GM21786 (cell line): ENCODE results near the gene RNF126.
"Not testable (repeated sequence)": the region's sequence is repeated elsewhere in the genome, so short reads cannot be mapped to it uniquely, and the experiment has no call there.

Experiments used
- ATAC-seq: cut with Tn5 transposase; IDR thresholded peaks from one replicate; pipeline ENCODE4 v1.9.1; 2021; ENCODE audit not compliant: unreplicated experiment

RNF126 gene

GRCh38 chr19:662962-663681, at the start of gene RNF126:
TSS of gene RNF126 (minus strand) at chr19:663214. CDS start at chr19:663121, 93 bp downstream.
- ATAC-seq: peak; percentile 46

GRCh38 chr19:711254-711653, 48.2 kb upstream of the RNF126 start:
- no peak for ATAC-seq

GRCh38 chr19:710767-711166, 47.8 kb upstream of the RNF126 start:
- no peak for ATAC-seq

DNA sequence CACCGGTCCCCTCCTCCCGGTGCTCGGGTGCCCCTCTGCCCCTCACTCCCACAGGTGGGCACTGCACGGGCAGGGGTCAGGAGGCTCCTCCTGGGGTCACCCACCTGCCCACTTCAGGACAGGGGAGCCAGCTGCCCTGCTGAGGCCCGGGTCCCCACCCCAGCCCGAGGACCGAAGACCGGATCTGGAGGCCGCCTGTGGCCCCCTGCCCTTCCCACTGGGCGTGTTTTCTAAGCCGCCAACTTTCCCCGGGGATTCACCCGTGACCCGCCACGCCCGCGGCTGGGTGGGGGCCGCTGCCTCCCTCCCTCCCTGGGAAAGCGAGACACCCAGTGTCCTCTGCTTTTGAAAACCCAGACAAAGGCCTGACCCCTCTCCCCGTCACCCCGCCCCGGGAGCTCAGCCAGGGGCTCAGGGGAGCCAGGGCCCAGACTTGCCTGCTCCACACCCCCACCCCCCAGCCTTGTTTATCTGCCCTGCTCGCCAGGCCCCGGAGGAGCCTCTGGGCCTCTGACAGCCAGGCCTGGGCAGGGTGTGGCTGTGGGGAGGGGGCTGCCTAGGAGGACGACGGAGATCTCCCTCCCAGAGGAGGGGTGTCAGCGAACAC, 47.1 kb upstream of the RNF126 start:
- no peak for ATAC-seq

- ATAC-seq: no peak
Observed at GRCh38 chr19:709196-709964, 46.4 kb upstream of the RNF126 start.

GRCh38 chr19:708154-709143, 45.4 kb upstream of the RNF126 start, which contains the start of gene PALM:
TSS of gene PALM (plus strand) at chr19:708935. CDS start at chr19:709147, 212 bp downstream.
- ATAC-seq: no peak

- no peak for ATAC-seq
Observed at GRCh38 chr19:704447-704741, 41.4 kb upstream of the RNF126 start.

GRCh38 chr19:703651-704446, 40.8 kb upstream of the RNF126 start:
- ATAC-seq: no peak

GRCh38 chr19:703329-703650, 40.3 kb upstream of the RNF126 start:
- no peak for ATAC-seq

- ATAC-seq: not testable (repeated sequence)
Observed at GRCh38 chr19:702847-703246, 39.8 kb upstream of the RNF126 start.

GRCh38 chr19:699885-700284, 36.9 kb upstream of the RNF126 start:
- not testable (repeated sequence) for ATAC-seq

DNA sequence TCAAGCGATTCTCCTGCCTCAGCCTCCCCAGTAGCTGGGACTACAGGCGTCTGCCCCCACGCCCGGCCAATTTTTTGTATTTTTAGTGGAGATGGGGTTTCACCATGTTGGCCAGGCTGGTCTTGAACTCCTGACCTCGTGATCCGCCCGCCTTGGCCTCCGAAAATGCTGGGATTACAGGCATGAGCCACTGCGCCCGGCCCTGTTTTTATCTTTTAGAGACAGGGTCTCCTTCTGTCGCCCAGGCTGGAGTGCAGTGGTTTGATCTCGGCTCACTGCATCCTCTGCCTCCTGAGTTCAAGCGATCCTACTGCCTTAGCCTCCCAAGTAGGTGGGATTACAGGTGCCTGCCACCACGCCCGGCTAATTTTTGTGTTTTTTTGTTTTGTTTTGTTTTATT, 35.5 kb upstream of the RNF126 start:
- ATAC-seq: not testable (repeated sequence)

GRCh38 chr19:695352-695949, 32.4 kb upstream of the RNF126 start, which contains the start of gene PRSS57:
TSS of gene PRSS57 (minus strand) at chr19:695452. CDS start at chr19:695430, 22 bp downstream.
- no peak for ATAC-seq

DNA sequence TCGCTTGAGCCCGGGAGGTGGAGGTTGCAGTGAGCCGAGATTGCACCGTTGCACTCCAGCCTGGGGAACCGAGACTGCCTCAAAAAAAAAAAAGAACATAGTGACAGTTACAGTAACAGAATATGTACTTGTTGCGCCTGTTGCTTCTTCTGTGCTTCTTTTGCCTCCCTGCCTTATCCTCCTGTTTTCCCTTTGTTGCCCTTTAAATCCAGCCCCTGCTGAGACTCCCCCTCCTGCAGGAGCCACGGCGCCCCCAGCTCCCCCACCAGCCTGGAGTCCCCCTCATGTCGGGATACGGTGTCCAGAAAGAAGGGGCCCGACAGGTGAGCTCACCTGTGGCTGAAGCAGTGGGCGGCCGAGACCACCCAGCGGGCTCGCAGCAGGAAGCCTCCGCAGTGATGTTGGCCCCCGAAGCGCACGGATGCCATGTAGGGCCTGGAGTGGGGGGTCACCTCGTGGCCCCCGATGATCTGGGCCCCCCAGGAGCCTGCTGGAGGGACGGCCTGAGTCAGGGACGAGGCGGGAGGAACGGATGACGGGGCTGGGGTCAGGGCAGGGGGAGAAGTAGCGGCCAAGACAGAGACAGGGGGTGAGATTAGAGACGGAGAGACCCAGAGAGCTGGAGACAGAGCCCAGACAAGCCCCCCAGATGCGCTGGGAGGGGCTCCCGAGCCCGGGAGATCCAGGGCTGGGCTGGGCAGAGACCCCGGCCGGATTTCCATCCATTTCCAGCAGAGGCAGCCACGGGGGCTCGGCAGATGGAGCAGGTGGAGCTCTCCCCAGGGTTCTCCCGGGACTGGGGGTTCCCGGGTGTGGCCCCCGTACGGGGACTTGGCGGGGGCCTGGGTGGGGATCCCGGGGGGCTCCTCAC, 31.7 kb upstream of the RNF126 start:
- no peak for ATAC-seq

GRCh38 chr19:690203-690602, 27.2 kb upstream of the RNF126 start:
- ATAC-seq: no peak

- no peak for ATAC-seq
Observed at GRCh38 chr19:688992-689391, 26.0 kb upstream of the RNF126 start.

GRCh38 chr19:688214-688613, 25.2 kb upstream of the RNF126 start:
- ATAC-seq: no peak

DNA sequence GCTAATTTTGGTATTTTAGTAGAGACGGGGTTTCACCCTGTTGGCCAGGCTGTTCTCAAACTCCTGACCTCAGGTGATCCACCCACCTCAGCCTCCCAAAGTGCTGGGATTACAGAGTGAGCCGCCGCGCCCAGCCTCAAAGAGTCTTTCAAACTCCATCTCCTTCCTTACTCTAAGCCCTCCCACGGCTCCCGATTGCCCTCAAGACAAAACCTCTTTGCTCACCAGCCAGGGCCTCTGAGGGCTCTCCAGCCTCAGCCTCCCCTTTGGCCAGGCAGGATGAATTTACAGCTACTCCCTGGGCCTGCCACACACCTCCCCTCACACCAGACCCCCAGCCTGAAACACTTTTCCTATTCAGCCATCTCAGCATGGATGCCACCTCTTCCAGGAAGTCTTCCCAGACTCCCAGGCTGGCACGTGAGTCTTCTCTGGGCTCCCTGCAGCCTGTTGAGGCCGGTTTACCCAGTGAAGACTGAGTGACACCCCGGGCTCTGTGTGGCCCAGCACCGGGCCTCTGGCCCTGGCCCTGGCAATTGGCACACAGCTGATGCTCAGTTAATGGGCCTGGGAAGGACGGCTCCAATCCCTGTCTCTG, 24.7 kb upstream of the RNF126 start:
- no peak for ATAC-seq
